Neuron (in vitro differentiated cells): ENCODE results near the gene KRT13.

Source experiments
- H2AFZ ChIP-seq: one replicate; pipeline ENCODE4 v1.6.1; 2013; ENCODE audit warnings: low read depth, mild to moderate bottlenecking, inconsistent platforms, low read length, moderate library complexity
- H3K27me3 ChIP-seq: one replicate; pipeline ENCODE4 v1.6.1; 2013; ENCODE audit warnings: low read length; ENCODE audit not compliant: insufficient read depth
- H3K36me3 ChIP-seq: one replicate; pipeline ENCODE4 v1.6.1; 2013; ENCODE audit warnings: low read length; ENCODE audit not compliant: insufficient read depth
- H3K4me1 ChIP-seq: one replicate; pipeline ENCODE4 v1.6.1; 2013; ENCODE audit warnings: low read length; ENCODE audit not compliant: insufficient read depth
- H3K4me3 ChIP-seq: 2 replicates; pipeline ENCODE4 v1.5.1; 2013; ENCODE audit warnings: mild to moderate bottlenecking, low read length, moderate library complexity
- H3K9me3 ChIP-seq: one replicate; pipeline ENCODE4 v1.6.1; 2013; ENCODE audit warnings: low read length

The KRT13 gene

GRCh38 chr17:41533613-41534012, 28.2 kb upstream of the KRT13 start:
- H3K36me3 ChIP-seq: no peaks in the 10 kb centered on the region
- H2AFZ ChIP-seq: no peak overlapping the region
- H3K4me1 ChIP-seq: no peaks in the 10 kb centered on the region
- H3K9me3 ChIP-seq: no peaks in the 10 kb centered on the region
- H3K27me3 ChIP-seq: peaks cover 38% of the 10 kb centered on the region
- H3K4me3 ChIP-seq: no peak overlapping the region

GRCh38 chr17:41532947-41533570, 27.6 kb upstream of the KRT13 start:
- Histone ChIP-seq H3K27me3 (peaks cover 43% of the 10 kb centered on the region), H3K4me1 (no peaks in the 10 kb centered on the region), H2AFZ (no peak overlapping the region), H3K4me3 (no peak overlapping the region), H3K36me3 (no peaks in the 10 kb centered on the region), H3K9me3 (no peaks in the 10 kb centered on the region)

- no peaks in the 10 kb centered on the region for H3K36me3 ChIP-seq
- no peak overlapping the region for H3K4me3 ChIP-seq
- H2AFZ ChIP-seq: no peak overlapping the region
- no peaks in the 10 kb centered on the region for H3K9me3 ChIP-seq
- no peaks in the 10 kb centered on the region for H3K4me1 ChIP-seq
- H3K27me3 ChIP-seq: peaks cover 54% of the 10 kb centered on the region
These were observed 26.6 kb upstream of the KRT13 start for GRCh38 chr17:41531993-41532392.

GRCh38 chr17:41530062-41531048, 24.9 kb upstream of the KRT13 start:
- Histone ChIP-seq H3K27me3 (peaks cover 61% of the 10 kb centered on the region), H2AFZ (no peak overlapping the region), H3K36me3 (no peaks in the 10 kb centered on the region), H3K4me1 (no peaks in the 10 kb centered on the region), H3K4me3 (no peak overlapping the region), H3K9me3 (no peaks in the 10 kb centered on the region)

- H3K9me3 ChIP-seq: no peaks in the 10 kb centered on the region
- no peaks in the 10 kb centered on the region for H3K36me3 ChIP-seq
- peaks cover 61% of the 10 kb centered on the region for H3K27me3 ChIP-seq
- H3K4me3 ChIP-seq: no peak overlapping the region
- H2AFZ ChIP-seq: no peak overlapping the region
- H3K4me1 ChIP-seq: no peaks in the 10 kb centered on the region
These were observed 24.1 kb upstream of the KRT13 start for GRCh38 chr17:41529491-41529915.

GRCh38 chr17:41528959-41529353, 23.5 kb upstream of the KRT13 start:
- H3K9me3 ChIP-seq: no peaks in the 10 kb centered on the region
- no peaks in the 10 kb centered on the region for H3K4me1 ChIP-seq
- H3K36me3 ChIP-seq: no peaks in the 10 kb centered on the region
- H3K4me3 ChIP-seq: no peak overlapping the region
- peaks cover 61% of the 10 kb centered on the region for H3K27me3 ChIP-seq
- H2AFZ ChIP-seq: no peak overlapping the region

- H3K4me3 ChIP-seq: no peak overlapping the region
- H2AFZ ChIP-seq: no peak overlapping the region
- H3K36me3 ChIP-seq: no peaks in the 10 kb centered on the region
- peaks cover 59% of the 10 kb centered on the region for H3K27me3 ChIP-seq
- no peaks in the 10 kb centered on the region for H3K9me3 ChIP-seq
- H3K4me1 ChIP-seq: no peaks in the 10 kb centered on the region
These were observed 21.9 kb upstream of the KRT13 start for GRCh38 chr17:41527063-41528023.

GRCh38 chr17:41524261-41524660, 18.8 kb upstream of the KRT13 start:
- no peaks in the 10 kb centered on the region for H3K36me3 ChIP-seq
- no peak overlapping the region for H3K4me3 ChIP-seq
- no peak overlapping the region for H2AFZ ChIP-seq
- H3K4me1 ChIP-seq: no peaks in the 10 kb centered on the region
- no peaks in the 10 kb centered on the region for H3K9me3 ChIP-seq
- H3K27me3 ChIP-seq: peaks cover 37% of the 10 kb centered on the region

- Histone ChIP-seq H3K27me3 (peaks cover 35% of the 10 kb centered on the region), H2AFZ (no peak overlapping the region), H3K9me3 (no peaks in the 10 kb centered on the region), H3K4me3 (no peak overlapping the region), H3K36me3 (no peaks in the 10 kb centered on the region), H3K4me1 (no peaks in the 10 kb centered on the region)
These were observed 18.4 kb upstream of the KRT13 start for GRCh38 chr17:41523787-41524186.

GRCh38 chr17:41523225-41523593, 17.8 kb upstream of the KRT13 start:
- H3K4me1 ChIP-seq: no peaks in the 10 kb centered on the region
- no peaks in the 10 kb centered on the region for H3K36me3 ChIP-seq
- H3K9me3 ChIP-seq: no peaks in the 10 kb centered on the region
- H2AFZ ChIP-seq: no peak overlapping the region
- H3K4me3 ChIP-seq: no peak overlapping the region
- H3K27me3 ChIP-seq: peaks cover 31% of the 10 kb centered on the region

GRCh38 chr17:41522301-41523224, 17.2 kb upstream of the KRT13 start:
- H2AFZ ChIP-seq: no peak overlapping the region
- H3K36me3 ChIP-seq: no peaks in the 10 kb centered on the region
- no peak overlapping the region for H3K4me3 ChIP-seq
- H3K27me3 ChIP-seq: peaks cover 25% of the 10 kb centered on the region
- no peaks in the 10 kb centered on the region for H3K9me3 ChIP-seq
- no peaks in the 10 kb centered on the region for H3K4me1 ChIP-seq
